HepG2 (cell line): ENCODE measurements around the gene ST3GAL2. TPM values are rescaled to one million over a fixed set of nuclear protein-coding genes. Genes with fewer than 3 reads are reported as not detected.
A peak's percentile ranks its signal among the peaks of the same experiment; 100 is the strongest.

Experiments
- FOXO1 ChIP-seq: sonication (generic); formaldehyde crosslinking; IDR thresholded peaks from 2 replicates; pipeline ENCODE4 v1.4.0; 2020; ENCODE audit warnings: missing genetic modification reagents
- GMEB1 ChIP-seq: sonication (generic); formaldehyde crosslinking; IDR thresholded peaks from 2 replicates; pipeline ENCODE4 v1.5.1; 2020; ENCODE audit warnings: missing genetic modification reagents, mild to moderate bottlenecking, borderline replicate concordance
- GRHL1 ChIP-seq: sonication (generic); formaldehyde crosslinking; conservative IDR thresholded peaks from 2 replicates; pipeline ENCODE4 v1.8.0; 2022; ENCODE audit warnings: missing genetic modification reagents
- HDAC6 ChIP-seq: fragments of 200-600 bp; sonication (generic); IDR thresholded peaks from 2 replicates; pipeline ENCODE4 v1.7.0; 2017; ENCODE audit warnings: mild to moderate bottlenecking, antibody characterized with exemption, low read length, low read depth
- KLF13 ChIP-seq: sonication (generic); formaldehyde crosslinking; IDR thresholded peaks from 2 replicates; pipeline ENCODE4 v1.4.0; 2020; ENCODE audit warnings: mild to moderate bottlenecking, missing genetic modification reagents
- PAX8 ChIP-seq: sonication (generic); formaldehyde crosslinking; IDR thresholded peaks from 2 replicates; pipeline ENCODE4 v1.8.0; 2022; ENCODE audit warnings: mild to moderate bottlenecking, missing genetic modification reagents, borderline replicate concordance
- POLR2AphosphoS5 ChIP-seq: IDR thresholded peaks from 2 replicates; pipeline ENCODE4 v1.6.1; 2012; ENCODE audit warnings: low read depth, low read length
- PPARG ChIP-seq: conservative IDR thresholded peaks from 2 replicates; pipeline ENCODE4 v1.6.1; 2016; ENCODE audit warnings: missing biosample characterization, missing genetic modification reagents
- TAF1 ChIP-seq: sonication (generic); formaldehyde crosslinking; IDR thresholded peaks from 2 replicates; pipeline ENCODE4 v1.4.0; 2020; ENCODE audit warnings: missing genetic modification reagents
- TCF7 ChIP-seq: sonication (generic); IDR thresholded peaks from 2 replicates; pipeline ENCODE4 v1.6.1; 2016; ENCODE audit warnings: antibody characterized with exemption, low read depth
- TCF7L2 ChIP-seq: IDR thresholded peaks from 2 replicates; pipeline ENCODE4 v1.6.1; 2011; ENCODE audit warnings: mild to moderate bottlenecking, low read depth, low read length, moderate library complexity
- ZBTB21 ChIP-seq: sonication (generic); formaldehyde crosslinking; IDR thresholded peaks from 2 replicates; pipeline ENCODE4 v1.4.0; 2020; ENCODE audit warnings: missing genetic modification reagents
- ZMAT3 ChIP-seq: sonication (generic); formaldehyde crosslinking; conservative IDR thresholded peaks from 2 replicates; pipeline ENCODE4 v1.7.0; 2021; ENCODE audit warnings: missing genetic modification reagents
- ZNF282 ChIP-seq: fragments of 450-650 bp; IDR thresholded peaks from 2 replicates; pipeline ENCODE4 v1.6.1; 2018; ENCODE audit not compliant: partially characterized antibody
- ZNF407 ChIP-seq: sonication (generic); formaldehyde crosslinking; IDR thresholded peaks from one replicate; pipeline ENCODE4 v1.5.1; 2020; ENCODE audit warnings: mild to moderate bottlenecking, missing genetic modification reagents; ENCODE audit errors: not compliant biosample characterization
- ZNF598 ChIP-seq: sonication (generic); formaldehyde crosslinking; IDR thresholded peaks from 2 replicates; pipeline ENCODE4 v1.5.1; 2020; ENCODE audit warnings: mild to moderate bottlenecking, missing genetic modification reagents, borderline replicate concordance
- ZNF629 ChIP-seq: sonication (generic); formaldehyde crosslinking; conservative IDR thresholded peaks from 2 replicates; pipeline ENCODE4 v1.5.0; 2020; ENCODE audit warnings: missing genetic modification reagents
- ZNF790 ChIP-seq: sonication (generic); formaldehyde crosslinking; IDR thresholded peaks from 2 replicates; pipeline ENCODE4 v1.8.0; 2022; ENCODE audit warnings: missing genetic modification reagents, mild to moderate bottlenecking, borderline replicate concordance
- polyA plus RNA-seq, 8 experiments: library from polyadenylated mRNA; depleted of rRNA in 3 of 8; stranded (reverse) in 7 of 8; unstranded in 1 of 8; fragments of >200 nt; fragmentation: Illumina TruSeq in 4 of 8; extraction: Trizol in 4 of 8; gene quantifications; 2 replicates each; pipeline versions ENCODE4 v1.2.1 to v1.2.3, GENCODE V29; 2011 to 2016; ENCODE audit warnings: low read depth in 4 of 8, missing spikeins in 1 of 8, mixed read lengths in 1 of 8; ENCODE audit not compliant: insufficient read depth in 1 of 8
- total RNA-seq, 5 experiments: library from RNA; depleted of rRNA; stranded (reverse); fragments of >200 nt; fragmentation: Illumina TruSeq; extraction: Trizol; gene quantifications; 2 replicates each; pipeline ENCODE4 v1.2.3, GENCODE V29; 2016; ENCODE audit warnings: low read depth in 1 of 5

Gene ST3GAL2
- total and polyA plus RNA-seq, 2 of the 13 experiments (the other 11 are each of a cell fraction or from before 2014, with no cell fraction given), result 16.3 to 24.9 TPM

- TF ChIP-seq GRHL1 (CRISPR knock-in tag), result no peak
- no peak for TF ChIP-seq HDAC6
- TF ChIP-seq GMEB1, result peak; percentile 90
- peak; percentile 80 for TF ChIP-seq ZNF407 (CRISPR knock-in tag)
- TF ChIP-seq ZNF790 (CRISPR knock-in tag), result peak; percentile 49; the same call in 1 of the 2 replicates
- TF ChIP-seq TCF7L2, result no peak
- no peak for TF ChIP-seq PAX8 (CRISPR knock-in tag)
- TF ChIP-seq PPARG (CRISPR knock-in tag), result no peak
- no peak for TF ChIP-seq ZNF282
- no peak for TF ChIP-seq ZBTB21
- peak; percentile 77 for TF ChIP-seq TAF1 (CRISPR knock-in tag)
- peak; percentile 88 for TF ChIP-seq ZMAT3 (CRISPR knock-in tag)
- no peak; the same call in 1 of the 2 replicates for TF ChIP-seq TCF7
- peak; percentile 14 for TF ChIP-seq FOXO1 (CRISPR knock-in tag)
- TF ChIP-seq ZNF629, result no peak
- no peak for TF ChIP-seq ZNF598 (CRISPR knock-in tag)
- no peak for TF ChIP-seq KLF13 (CRISPR knock-in tag)
- peak; percentile 66 for TF ChIP-seq POLR2AphosphoS5
Observed at GRCh38 chr16:70438969-70439862, at the start of gene ST3GAL2 (continued).
